Measurements from ENCODE around the gene KDM6B. TPM values are rescaled to one million over a fixed set of nuclear protein-coding genes. Genes with fewer than 3 reads are reported as not detected.

The KDM6B gene
- total RNA-seq, 1 experiment from 2014 or later, result 28.9 TPM

DNA sequence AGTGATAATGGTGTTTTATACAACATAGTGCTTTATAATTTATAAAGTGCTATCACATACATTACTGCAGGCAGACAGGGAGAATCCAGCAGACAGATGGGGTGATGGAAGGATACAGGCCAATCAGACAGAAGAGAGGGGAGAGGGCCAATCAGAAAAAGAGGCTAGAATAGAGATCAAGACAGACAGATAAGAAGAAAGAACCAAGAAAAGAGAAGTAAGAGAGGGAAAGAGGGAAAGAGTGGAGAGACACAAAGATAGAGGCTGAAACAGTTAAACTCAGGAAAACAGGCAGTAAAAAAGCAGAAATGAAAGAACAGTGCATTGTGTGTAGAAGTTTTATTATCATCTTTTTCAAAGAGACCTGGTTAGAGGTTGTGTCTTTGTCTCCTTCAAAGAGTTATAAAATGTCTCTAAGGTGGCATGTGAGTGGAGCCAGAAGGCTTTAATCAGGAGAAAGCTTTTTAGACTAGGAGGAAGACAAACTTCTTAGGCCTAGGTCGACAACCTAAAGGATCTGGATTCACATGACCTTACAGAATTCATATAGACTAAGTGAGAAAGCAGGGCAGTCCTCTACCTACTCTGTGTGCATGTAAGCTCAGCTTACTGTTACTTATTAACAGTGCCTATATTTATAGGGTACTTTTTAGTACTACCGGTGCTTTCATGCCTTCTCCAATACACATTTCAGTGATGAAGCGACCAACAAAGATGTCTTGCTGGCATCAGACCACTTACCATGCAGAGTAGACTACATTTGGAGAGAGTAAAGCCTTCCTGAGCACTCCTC is 46.3 kb downstream of the KDM6B start:
- H3K27me3 ChIP-seq (ENCODE audit: insufficient read depth, low read length), result no peaks in the 10 kb centered on the region
- no peak overlapping the region for H3T11ph ChIP-seq (ENCODE audit: low read length)
- H2AK5ac ChIP-seq (ENCODE audit: insufficient read length, low read length), result no peak overlapping the region
- no peak overlapping the region for H2BK120ac ChIP-seq (ENCODE audit: low read depth, low read length, poor library complexity, severe bottlenecking)
- no peaks in the 10 kb centered on the region for H3K23me2 ChIP-seq (ENCODE audit: insufficient read length, low read depth, low read length, poor library complexity, severe bottlenecking)
- no peak overlapping the region for H2BK5ac ChIP-seq (ENCODE audit: insufficient read length, low read length)
- Mint-ChIP-seq H3K9me3 (no peaks in the 10 kb centered on the region), H3K36me3 (ENCODE audit: insufficient read depth in 1 of 3, low read depth in 3 of 3) (peaks cover 0 to 7% (median 0%) of the 10 kb centered on the region in 3 experiments; a peak in 1 of 7 replicates), H3K27me3 (ENCODE audit: low read depth) (no peaks in the 10 kb centered on the region), H3K4me3 (no peak overlapping the region), H3K4me1 (peaks cover 0 to 3% of the 10 kb centered on the region in 2 experiments; a peak in 2 of 4 replicates), H3K27ac (no peak overlapping the region)
- TF ChIP-seq, protein P1, sequence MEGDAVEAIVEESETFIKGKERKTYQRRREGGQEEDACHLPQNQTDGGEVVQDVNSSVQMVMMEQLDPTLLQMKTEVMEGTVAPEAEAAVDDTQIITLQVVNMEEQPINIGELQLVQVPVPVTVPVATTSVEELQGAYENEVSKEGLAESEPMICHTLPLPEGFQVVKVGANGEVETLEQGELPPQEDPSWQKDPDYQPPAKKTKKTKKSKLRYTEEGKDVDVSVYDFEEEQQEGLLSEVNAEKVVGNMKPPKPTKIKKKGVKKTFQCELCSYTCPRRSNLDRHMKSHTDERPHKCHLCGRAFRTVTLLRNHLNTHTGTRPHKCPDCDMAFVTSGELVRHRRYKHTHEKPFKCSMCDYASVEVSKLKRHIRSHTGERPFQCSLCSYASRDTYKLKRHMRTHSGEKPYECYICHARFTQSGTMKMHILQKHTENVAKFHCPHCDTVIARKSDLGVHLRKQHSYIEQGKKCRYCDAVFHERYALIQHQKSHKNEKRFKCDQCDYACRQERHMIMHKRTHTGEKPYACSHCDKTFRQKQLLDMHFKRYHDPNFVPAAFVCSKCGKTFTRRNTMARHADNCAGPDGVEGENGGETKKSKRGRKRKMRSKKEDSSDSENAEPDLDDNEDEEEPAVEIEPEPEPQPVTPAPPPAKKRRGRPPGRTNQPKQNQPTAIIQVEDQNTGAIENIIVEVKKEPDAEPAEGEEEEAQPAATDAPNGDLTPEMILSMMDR (conservative IDR thresholded peaks at IDR 0.05), result no peak
- H3K4me2 ChIP-seq (ENCODE audit: insufficient read depth, insufficient read length, low read length), result no peak overlapping the region
- H3K79me1 ChIP-seq (ENCODE audit: insufficient read depth, low read depth, low read length, poor library complexity, severe bottlenecking), result no peaks in the 10 kb centered on the region
- H3K9ac ChIP-seq (ENCODE audit: extremely low read depth, insufficient read length, low read length), result no peak overlapping the region
- no peak overlapping the region for H3K27ac ChIP-seq (ENCODE audit: insufficient read length, low read depth, low read length)
- H3K9me3 ChIP-seq (ENCODE audit: control insufficient read depth, low read depth, low read length), result no peaks in the 10 kb centered on the region
- no peak overlapping the region for H3K23ac ChIP-seq (ENCODE audit: insufficient read length, low read depth, low read length)
- no peaks in the 10 kb centered on the region for H4K20me1 ChIP-seq (ENCODE audit: control insufficient read depth, insufficient read depth, insufficient read length)
- DNase-seq, result no peak
- no peak overlapping the region for H3K4ac ChIP-seq (ENCODE audit: low read depth, low read length)
- H4K91ac ChIP-seq (ENCODE audit: insufficient read length, low read depth, low read length), result no peak overlapping the region
- no peak overlapping the region for H4K8ac ChIP-seq (replicated peaks; ENCODE audit: insufficient read length, low read depth, low read length)
- no peak overlapping the region for H3K18ac ChIP-seq (ENCODE audit: insufficient read length, low read depth, low read length)
- no CpG with 5 or more reads among the region's 3 CpGs for WGBS (ENCODE audit: extremely low coverage, insufficient read length, low lambda C conversion rate)
- no peak overlapping the region for H2BK20ac ChIP-seq (ENCODE audit: low read depth, low read length, poor library complexity, severe bottlenecking)
- no peak overlapping the region for H2BK15ac ChIP-seq (ENCODE audit: low read depth, low read length)
- no peak overlapping the region for H2AFZ ChIP-seq (ENCODE audit: low read length)
- no peak overlapping the region for H2BK12ac ChIP-seq (ENCODE audit: insufficient read length, low read depth, low read length)
- no peak overlapping the region for H3K56ac ChIP-seq (ENCODE audit: insufficient read length, low read depth, low read length)
- H3K79me2 ChIP-seq (ENCODE audit: insufficient read depth, low read length), result no peaks in the 10 kb centered on the region
- H3K4me1 ChIP-seq (ENCODE audit: insufficient read depth, low read length), result no peaks in the 10 kb centered on the region
- no peak overlapping the region for H3K14ac ChIP-seq (ENCODE audit: insufficient read depth, low read length)
- H4K5ac ChIP-seq (ENCODE audit: insufficient read length, low read depth, low read length), result no peak overlapping the region

Measured in H9 (cell line).